DOHH2 (cell line): Measurements from ENCODE around the gene F8.

Experiments
- H3F3A ChIP-seq: fragments of 200-600 bp; sonication (generic), shearing (Covaris generic); 2 replicates; pipeline ENCODE4 v1.6.0; 2016; ENCODE audit warnings: antibody characterized with exemption, mild to moderate bottlenecking; ENCODE audit not compliant: control insufficient read depth, insufficient read depth
- H3K27ac ChIP-seq: fragments of 200-600 bp; sonication (generic); 2 replicates; pipeline ENCODE4 v1.5.1; 2014; ENCODE audit warnings: low read depth, mild to moderate bottlenecking, low read length, moderate library complexity
- H3K27me3 ChIP-seq: fragments of 200-600 bp; sonication (generic); 2 replicates; pipeline ENCODE4 v1.6.1; 2014; ENCODE audit warnings: mild to moderate bottlenecking, low read length, mixed read lengths; ENCODE audit not compliant: control insufficient read depth
- H3K36me3 ChIP-seq: fragments of 200-600 bp; sonication (generic); 2 replicates; pipeline ENCODE4 v1.6.1; 2014; ENCODE audit warnings: mild to moderate bottlenecking, low read length, moderate library complexity, mixed read lengths; ENCODE audit not compliant: control insufficient read depth
- H3K4me1 ChIP-seq: fragments of 200-600 bp; sonication (generic); 2 replicates; pipeline ENCODE4 v1.6.1; 2014; ENCODE audit warnings: mild to moderate bottlenecking, low read length, mixed read lengths; ENCODE audit not compliant: control insufficient read depth
- H3K4me2 ChIP-seq: fragments of 200-600 bp; sonication (generic); 2 replicates; pipeline ENCODE4 v1.6.0; 2014; ENCODE audit warnings: mild to moderate bottlenecking, low read length, moderate library complexity
- H3K4me3 ChIP-seq: fragments of 200-600 bp; sonication (generic); 2 replicates; pipeline ENCODE4 v1.5.1; 2014; ENCODE audit warnings: mild to moderate bottlenecking, low read length, mixed read lengths
- H3K79me2 ChIP-seq: fragments of 200-600 bp; sonication (generic); 2 replicates; pipeline ENCODE4 v1.6.1; 2014; ENCODE audit warnings: mild to moderate bottlenecking, low read length, mixed read lengths; ENCODE audit not compliant: control insufficient read depth
- H3K9me2 ChIP-seq: fragments of 200-600 bp; sonication (generic); replicated peaks from 2 replicates; pipeline ENCODE4 v1.6.1; 2014; ENCODE audit warnings: mild to moderate bottlenecking, low read length, mixed read lengths; ENCODE audit not compliant: control insufficient read depth
- H3K9me3 ChIP-seq: fragments of 200-600 bp; sonication (generic); 2 replicates; pipeline ENCODE4 v1.6.1; 2014; ENCODE audit warnings: antibody characterized with exemption, low read length, mixed read lengths; ENCODE audit not compliant: control insufficient read depth, insufficient read depth
- H4K20me1 ChIP-seq: fragments of 200-600 bp; sonication (generic); 2 replicates; pipeline ENCODE4 v1.6.0; 2014; ENCODE audit warnings: low read depth, mild to moderate bottlenecking, antibody characterized with exemption, low read length, moderate library complexity; ENCODE audit not compliant: control insufficient read depth, insufficient read depth
- EZH2phosphoT487 ChIP-seq: fragments of 200-600 bp; sonication (generic); IDR thresholded peaks from 2 replicates; pipeline ENCODE4 v1.6.1; 2017; ENCODE audit warnings: borderline replicate concordance, mild to moderate bottlenecking, antibody characterized with exemption, low read length, moderate library complexity, mixed read lengths
- TF ChIP-seq, protein P1 (sequence below): fragments of 200-600 bp; sonication (generic); IDR thresholded peaks from one replicate; pipeline ENCODE4 v1.5.1; 2014; ENCODE audit warnings: antibody characterized with exemption, mild to moderate bottlenecking, low read depth, low read length; ENCODE audit not compliant: poor library complexity, severe bottlenecking

Gene F8

DNA sequence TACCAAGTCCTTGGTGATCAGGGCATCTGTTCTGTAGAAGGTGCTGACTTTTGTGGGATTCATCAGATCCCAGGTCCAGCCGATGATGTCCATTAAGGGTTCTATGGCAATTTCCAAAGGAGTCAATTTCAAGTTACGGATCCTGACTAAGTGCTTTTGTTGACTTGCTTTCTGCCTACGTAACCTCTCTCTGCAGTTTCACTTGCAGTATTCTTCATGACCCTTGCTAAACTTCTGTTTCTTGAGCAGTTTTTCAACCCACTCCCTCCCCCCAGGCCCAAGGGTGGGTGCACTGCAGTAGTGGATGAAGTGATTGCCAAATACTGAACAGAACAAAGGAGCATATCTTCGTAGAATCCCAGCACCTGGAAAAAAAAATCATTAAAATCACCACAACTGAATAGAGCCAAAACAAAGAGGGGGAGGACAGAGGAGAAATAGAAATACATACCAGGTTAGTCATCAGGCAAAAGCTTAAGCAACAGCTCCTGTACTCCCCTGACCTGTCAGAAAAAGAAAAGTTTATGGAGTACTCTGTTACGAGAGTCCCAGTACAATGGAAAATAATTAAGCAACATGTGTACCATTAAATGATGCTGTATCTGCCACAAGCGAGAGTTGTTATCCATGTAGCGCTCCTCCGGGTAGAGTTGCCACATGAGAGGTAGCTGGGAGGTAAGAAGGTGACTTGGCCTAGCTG is 42.7 kb upstream of the F8 start:
- no peaks in the 10 kb centered on the region for H3F3A ChIP-seq
- no peaks in the 10 kb centered on the region for H3K9me3 ChIP-seq
- H3K4me3 ChIP-seq, result no peak overlapping the region
- no peak overlapping the region for H3K27ac ChIP-seq
- peaks cover 45% of the 10 kb centered on the region for H3K79me2 ChIP-seq
- TF ChIP-seq EZH2phosphoT487, result no peak
- TF ChIP-seq, protein P1, sequence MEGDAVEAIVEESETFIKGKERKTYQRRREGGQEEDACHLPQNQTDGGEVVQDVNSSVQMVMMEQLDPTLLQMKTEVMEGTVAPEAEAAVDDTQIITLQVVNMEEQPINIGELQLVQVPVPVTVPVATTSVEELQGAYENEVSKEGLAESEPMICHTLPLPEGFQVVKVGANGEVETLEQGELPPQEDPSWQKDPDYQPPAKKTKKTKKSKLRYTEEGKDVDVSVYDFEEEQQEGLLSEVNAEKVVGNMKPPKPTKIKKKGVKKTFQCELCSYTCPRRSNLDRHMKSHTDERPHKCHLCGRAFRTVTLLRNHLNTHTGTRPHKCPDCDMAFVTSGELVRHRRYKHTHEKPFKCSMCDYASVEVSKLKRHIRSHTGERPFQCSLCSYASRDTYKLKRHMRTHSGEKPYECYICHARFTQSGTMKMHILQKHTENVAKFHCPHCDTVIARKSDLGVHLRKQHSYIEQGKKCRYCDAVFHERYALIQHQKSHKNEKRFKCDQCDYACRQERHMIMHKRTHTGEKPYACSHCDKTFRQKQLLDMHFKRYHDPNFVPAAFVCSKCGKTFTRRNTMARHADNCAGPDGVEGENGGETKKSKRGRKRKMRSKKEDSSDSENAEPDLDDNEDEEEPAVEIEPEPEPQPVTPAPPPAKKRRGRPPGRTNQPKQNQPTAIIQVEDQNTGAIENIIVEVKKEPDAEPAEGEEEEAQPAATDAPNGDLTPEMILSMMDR, result no peak
- no peaks in the 10 kb centered on the region for H3K9me2 ChIP-seq
- peaks cover 17% of the 10 kb centered on the region for H3K4me1 ChIP-seq
- no peaks in the 10 kb centered on the region for H3K27me3 ChIP-seq
- H4K20me1 ChIP-seq, result no peaks in the 10 kb centered on the region
- no peak overlapping the region for H3K4me2 ChIP-seq
- H3K36me3 ChIP-seq, result peaks cover 8% of the 10 kb centered on the region

DNA sequence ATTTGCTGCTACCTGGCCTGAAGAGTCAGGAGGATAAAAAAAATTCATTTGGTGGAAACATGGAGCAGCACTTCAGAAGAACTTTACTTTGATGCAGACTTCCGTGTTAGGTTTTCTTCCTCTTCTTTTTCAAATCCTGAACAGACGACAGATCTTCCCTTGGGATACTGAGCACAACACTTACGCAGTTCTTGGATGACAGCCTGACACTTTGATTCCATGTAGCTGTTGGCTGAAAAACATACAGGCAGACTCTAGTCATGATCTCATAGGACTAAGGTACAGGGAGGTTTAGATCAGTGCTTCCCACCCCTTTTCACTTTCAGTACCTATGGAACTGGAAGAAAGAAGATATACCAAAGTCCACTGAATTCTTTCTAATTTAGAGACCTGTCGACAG is 39.2 kb upstream of the F8 start:
- no peak overlapping the region for H3K27ac ChIP-seq
- peaks cover 11% of the 10 kb centered on the region for H3K79me2 ChIP-seq
- H3K4me1 ChIP-seq, result no peaks in the 10 kb centered on the region
- H3K27me3 ChIP-seq, result no peaks in the 10 kb centered on the region
- no peaks in the 10 kb centered on the region for H3F3A ChIP-seq
- H3K36me3 ChIP-seq, result peaks cover 15% of the 10 kb centered on the region
- no peaks in the 10 kb centered on the region for H3K9me3 ChIP-seq
- TF ChIP-seq EZH2phosphoT487, result no peak
- TF ChIP-seq, protein P1, result no peak
- no peak overlapping the region for H3K4me3 ChIP-seq
- H3K9me2 ChIP-seq, result no peaks in the 10 kb centered on the region
- H4K20me1 ChIP-seq, result no peaks in the 10 kb centered on the region
- no peak overlapping the region for H3K4me2 ChIP-seq

DNA sequence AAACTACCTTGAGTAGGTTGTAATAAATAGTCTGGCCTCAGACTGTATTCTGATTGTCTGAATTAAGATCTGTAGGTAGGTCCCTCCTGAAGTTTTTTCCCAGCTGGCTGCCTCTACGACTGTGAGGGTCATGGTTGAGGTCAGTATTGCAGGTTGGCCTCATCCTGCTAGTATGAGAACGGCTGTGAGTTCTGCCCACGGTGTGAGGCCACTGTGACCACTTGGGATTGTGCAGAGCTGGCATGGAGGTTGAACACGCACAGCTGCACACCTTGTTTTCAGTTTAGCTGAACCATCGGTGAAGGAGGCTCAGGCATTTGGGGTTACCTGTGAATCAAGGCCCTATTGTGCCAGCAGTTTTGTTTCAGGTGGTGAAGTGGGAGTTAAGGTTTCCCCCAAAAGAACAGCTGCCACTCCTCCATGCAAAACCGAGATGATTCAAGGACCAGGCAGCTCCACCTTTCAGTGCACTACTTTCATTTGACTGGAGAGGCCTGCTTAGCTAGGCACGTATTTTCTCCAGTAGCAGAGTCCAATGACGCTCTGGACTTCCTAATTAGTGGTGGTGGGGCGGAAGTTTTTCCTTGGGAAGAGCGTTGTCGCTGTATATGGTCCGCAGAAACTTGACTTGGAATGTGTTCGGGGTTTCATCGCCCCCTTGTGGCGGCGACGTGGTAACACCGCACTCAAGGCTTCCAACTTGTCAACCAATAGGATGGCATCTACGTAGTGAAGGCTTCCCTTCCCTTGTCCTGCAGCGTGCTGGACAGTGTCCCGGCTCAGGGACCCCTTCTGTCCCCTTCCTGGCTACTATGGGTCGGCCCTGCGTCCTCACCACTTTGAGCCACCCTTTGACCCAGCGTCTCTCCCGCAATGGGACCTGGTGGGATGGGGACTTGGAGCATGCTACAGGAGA is 34.6 kb upstream of the F8 start:
- Histone ChIP-seq H3K27ac (no peak overlapping the region), H3K9me3 (no peaks in the 10 kb centered on the region), H3K9me2 (no peaks in the 10 kb centered on the region), H3K27me3 (no peaks in the 10 kb centered on the region), H4K20me1 (no peaks in the 10 kb centered on the region), H3F3A (no peaks in the 10 kb centered on the region), H3K36me3 (peaks cover 15% of the 10 kb centered on the region), H3K4me3 (no peak overlapping the region), H3K4me1 (no peaks in the 10 kb centered on the region), H3K4me2 (peak overlapping the region; percentile 33; the same call in 1 of the 2 replicates), H3K79me2 (no peaks in the 10 kb centered on the region)
- TF ChIP-seq, protein P1, result peak; percentile 79
- TF ChIP-seq EZH2phosphoT487, result no peak
